Measurements from ENCODE around the gene ATOSA. TPM values are rescaled to one million over a fixed set of nuclear protein-coding genes. Genes with fewer than 3 reads are reported as not detected.

ATOSA gene
- total RNA-seq, 1 experiment from 2014 or later, result 4.7 TPM

DNA sequence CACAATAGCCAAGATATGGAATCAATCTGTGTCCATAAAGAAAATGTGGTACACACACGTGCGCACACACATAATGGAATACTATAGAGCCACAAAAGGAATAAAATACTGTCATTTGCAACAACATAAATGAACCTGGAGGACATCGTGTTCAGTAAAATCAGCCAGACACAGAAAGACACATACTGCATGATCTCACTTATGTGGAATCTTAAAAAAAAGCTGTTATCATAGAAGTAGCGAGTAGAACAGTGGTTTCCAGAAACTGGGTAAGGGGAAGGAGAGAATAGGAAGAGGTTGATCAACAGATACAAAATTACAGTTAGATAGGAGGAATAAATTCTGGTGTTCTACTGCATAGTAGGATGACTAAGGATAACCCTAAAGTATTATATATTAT is 11.1 kb downstream of the ATOSA start (continued):
- TF ChIP-seq ZNF274 (IDR thresholded peaks at IDR 0.05; ENCODE audit: low read depth, low read length), result no peak
- no peak for TF ChIP-seq EZH2phosphoT487 (IDR thresholded peaks at IDR 0.05; ENCODE audit: borderline replicate concordance)
- no peak for TF ChIP-seq TCF7L2 (IDR thresholded peaks at IDR 0.05; ENCODE audit: borderline replicate concordance, extremely low read depth, insufficient read depth, insufficient read length)
- TF ChIP-seq POLR2A (IDR thresholded peaks at IDR 0.05; ENCODE audit: borderline replicate concordance, extremely low read depth, insufficient read depth, insufficient read length), result no peak
- TF ChIP-seq EGR1 (IDR thresholded peaks at IDR 0.05; ENCODE audit: low read depth), result no peak
- TF ChIP-seq CEBPB (IDR thresholded peaks at IDR 0.05; ENCODE audit: low read depth), result no peak
- no peak for TF ChIP-seq POLR2AphosphoS5 (IDR thresholded peaks at IDR 0.05; ENCODE audit: low read depth, low read length)

DNA sequence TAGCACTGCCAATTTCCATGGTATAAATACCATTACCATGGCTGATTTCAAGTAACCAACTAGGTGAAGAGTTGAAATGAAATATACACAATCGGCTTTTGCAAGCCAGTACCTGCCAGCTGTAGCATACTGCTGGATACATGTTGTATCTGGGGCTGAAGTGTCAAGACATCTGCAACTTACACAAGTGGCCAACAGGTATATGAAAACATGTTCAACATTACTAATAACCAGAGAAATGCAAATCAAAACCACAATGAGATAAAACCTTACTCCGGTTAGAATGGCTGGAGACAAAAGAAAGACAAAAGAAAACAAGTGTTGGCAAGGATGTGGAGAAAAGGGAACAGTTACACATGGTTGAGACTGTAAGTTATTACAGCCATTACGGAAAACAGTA is 11.6 kb downstream of the ATOSA start:
- Histone ChIP-seq H3K27me3 (ENCODE audit: insufficient read depth, low read length) (no peaks in the 10 kb centered on the region), H3K27ac (ENCODE audit: low read depth, low read length) (no peak overlapping the region), H3K4me2 (ENCODE audit: low read length) (no peak overlapping the region), H3K4me3 (replicated peaks in 1 of 2; ENCODE audit: low read depth in 1 of 2, low read length in 2 of 2) (no peak overlapping the region), H3K4me1 (ENCODE audit: control insufficient read depth in 1 of 2, insufficient read depth in 2 of 2, low read length in 2 of 2) (no peaks in the 10 kb centered on the region), H3K9me2 (ENCODE audit: insufficient read depth) (no peaks in the 10 kb centered on the region), H3K9me3 (ENCODE audit: control insufficient read depth in 1 of 2, insufficient read depth in 1 of 2, low read depth in 1 of 2, low read length in 2 of 2) (no peaks in the 10 kb centered on the region), H3K9ac (ENCODE audit: low read length) (no peak overlapping the region), H4K20me1 (ENCODE audit: insufficient read depth) (no peaks in the 10 kb centered on the region), H2AFZ (ENCODE audit: low read depth, low read length, poor library complexity, severe bottlenecking) (no peak overlapping the region), H3K79me2 (ENCODE audit: insufficient read depth, low read length) (no peaks in the 10 kb centered on the region), H3K36me3 (ENCODE audit: control insufficient read depth in 1 of 2, insufficient read depth in 2 of 2, low read length in 2 of 2) (no peaks in the 10 kb centered on the region)
- intact Hi-C loops (cut with micrococcal nuclease), result no loop called here
- TF ChIP-seq, protein P1, sequence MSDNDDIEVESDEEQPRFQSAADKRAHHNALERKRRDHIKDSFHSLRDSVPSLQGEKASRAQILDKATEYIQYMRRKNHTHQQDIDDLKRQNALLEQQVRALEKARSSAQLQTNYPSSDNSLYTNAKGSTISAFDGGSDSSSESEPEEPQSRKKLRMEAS (IDR thresholded peaks at IDR 0.05), result no peak
- TF ChIP-seq ZNF274 (IDR thresholded peaks at IDR 0.05; ENCODE audit: low read depth, low read length), result no peak
- TF ChIP-seq POLR2AphosphoS5 (IDR thresholded peaks at IDR 0.05; ENCODE audit: low read depth, low read length), result no peak
- no peak for TF ChIP-seq JUND (IDR thresholded peaks at IDR 0.05)
- TF ChIP-seq CBX3 (IDR thresholded peaks at IDR 0.05; ENCODE audit: low read depth), result no peak
- TF ChIP-seq, protein P2, sequence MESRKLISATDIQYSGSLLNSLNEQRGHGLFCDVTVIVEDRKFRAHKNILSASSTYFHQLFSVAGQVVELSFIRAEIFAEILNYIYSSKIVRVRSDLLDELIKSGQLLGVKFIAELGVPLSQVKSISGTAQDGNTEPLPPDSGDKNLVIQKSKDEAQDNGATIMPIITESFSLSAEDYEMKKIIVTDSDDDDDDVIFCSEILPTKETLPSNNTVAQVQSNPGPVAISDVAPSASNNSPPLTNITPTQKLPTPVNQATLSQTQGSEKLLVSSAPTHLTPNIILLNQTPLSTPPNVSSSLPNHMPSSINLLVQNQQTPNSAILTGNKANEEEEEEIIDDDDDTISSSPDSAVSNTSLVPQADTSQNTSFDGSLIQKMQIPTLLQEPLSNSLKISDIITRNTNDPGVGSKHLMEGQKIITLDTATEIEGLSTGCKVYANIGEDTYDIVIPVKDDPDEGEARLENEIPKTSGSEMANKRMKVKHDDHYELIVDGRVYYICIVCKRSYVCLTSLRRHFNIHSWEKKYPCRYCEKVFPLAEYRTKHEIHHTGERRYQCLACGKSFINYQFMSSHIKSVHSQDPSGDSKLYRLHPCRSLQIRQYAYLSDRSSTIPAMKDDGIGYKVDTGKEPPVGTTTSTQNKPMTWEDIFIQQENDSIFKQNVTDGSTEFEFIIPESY (IDR thresholded peaks at IDR 0.05; ENCODE audit: extremely low read depth, insufficient replicate concordance, low read length), result no peak
- ATAC-seq (no peak), DNase-seq (ENCODE audit: low read depth, low spot score) (no peak)
- no TSS peak for BruUV-seq (replicated peaks)
- RAD21 ChIA-PET (ENCODE audit: low non-redundant PET in 1 of 2, low total read pairs in 2 of 2, uncharacterized antibody in 2 of 2, unreplicated experiment in 2 of 2), result no interaction called here
- CTCF ChIA-PET, result no interaction called here
- POLR2A ChIA-PET, result no interaction called here
